Kidney epithelial cell (primary cell): ENCODE results near the gene TWNK. TPM values are rescaled to one million over a fixed set of nuclear protein-coding genes. Genes with fewer than 3 reads are reported as not detected.

Experiments used
- DNase-seq: peaks from one replicate; pipeline ENCODE4 v3.0.0-alpha.2; 2010; ENCODE audit warnings: low read depth
- H3K27me3 ChIP-seq: 2 replicates; pipeline ENCODE4 v1.6.0; 2011; ENCODE audit warnings: low read length; ENCODE audit not compliant: control insufficient read depth, insufficient read depth
- H3K36me3 ChIP-seq: 2 replicates; pipeline ENCODE4 v1.5.1; 2011; ENCODE audit warnings: low read length; ENCODE audit not compliant: control insufficient read depth, insufficient read depth
- H3K4me3 ChIP-seq: 2 replicates; pipeline ENCODE4 v1.5.1; 2011; ENCODE audit warnings: low read depth, mild to moderate bottlenecking, control low read depth, low read length
- CTCF ChIP-seq: IDR thresholded peaks from 2 replicates; pipeline ENCODE4 v1.5.1; 2011; ENCODE audit warnings: mild to moderate bottlenecking, moderate library complexity, low read length, control low read depth, inconsistent platforms; ENCODE audit not compliant: insufficient read depth, poor library complexity, severe bottlenecking
- total RNA-seq: library from RNA; depleted of rRNA; stranded (reverse); fragments of >200 nt; gene quantifications from 2 replicates; pipeline ENCODE4 v1.2.3, GENCODE V29; 2015

The TWNK gene
- total RNA-seq, result 14.0 and 14.1 TPM in 2 replicates

DNA sequence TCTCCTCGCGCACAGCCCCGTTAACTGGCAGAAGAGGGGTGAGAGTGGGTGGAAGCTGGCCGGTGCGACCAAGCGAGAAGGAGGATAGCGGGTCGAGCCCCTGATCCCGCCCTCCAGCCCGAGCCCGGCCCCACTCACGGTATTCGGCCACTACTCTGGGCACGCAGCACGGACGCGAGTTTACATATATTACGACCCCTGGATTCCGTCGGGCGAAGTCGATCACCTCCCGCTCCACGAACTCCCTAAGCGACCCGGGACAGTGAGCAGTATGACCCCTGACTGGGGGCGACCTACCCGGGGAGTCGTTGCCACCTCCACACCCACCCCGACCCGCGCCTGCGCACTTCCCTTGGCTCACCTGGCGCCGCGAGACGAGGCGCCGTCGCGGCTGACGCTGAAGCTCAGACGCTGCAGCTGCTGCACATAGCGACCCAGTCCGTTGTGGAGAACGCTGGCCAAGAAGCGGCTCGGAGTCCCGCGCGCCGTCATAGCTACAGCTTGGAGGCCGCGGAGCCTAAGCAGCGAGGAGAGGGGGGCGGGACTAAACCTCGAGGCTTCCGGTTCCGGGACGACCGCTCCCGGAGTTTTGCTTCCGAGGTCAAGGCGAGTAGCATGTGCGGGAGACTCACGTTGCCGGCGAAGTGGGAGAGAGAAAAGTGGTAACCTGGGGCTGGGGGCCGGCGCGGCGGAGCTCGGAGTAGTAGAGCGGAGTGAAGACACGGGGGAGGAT, at the start of gene TWNK, which contains the start of gene MRPL43:
TSS of gene TWNK (plus strand) at position 592 of the 733 bp plus-strand sequence. CDS start 668 bp downstream, outside the sequence.
TSS of gene MRPL43 (minus strand) at position 546 of the 733 bp plus-strand sequence. CDS start at position 492, 54 bp downstream.
- no peak for TF ChIP-seq CTCF
- no peaks in the 10 kb centered on the region for H3K27me3 ChIP-seq
- H3K4me3 ChIP-seq, result peak within 1 kb of the TSS; percentile 96
- no peak for DNase-seq
- H3K36me3 ChIP-seq, result peaks cover 2% of the 10 kb centered on the region

DNA sequence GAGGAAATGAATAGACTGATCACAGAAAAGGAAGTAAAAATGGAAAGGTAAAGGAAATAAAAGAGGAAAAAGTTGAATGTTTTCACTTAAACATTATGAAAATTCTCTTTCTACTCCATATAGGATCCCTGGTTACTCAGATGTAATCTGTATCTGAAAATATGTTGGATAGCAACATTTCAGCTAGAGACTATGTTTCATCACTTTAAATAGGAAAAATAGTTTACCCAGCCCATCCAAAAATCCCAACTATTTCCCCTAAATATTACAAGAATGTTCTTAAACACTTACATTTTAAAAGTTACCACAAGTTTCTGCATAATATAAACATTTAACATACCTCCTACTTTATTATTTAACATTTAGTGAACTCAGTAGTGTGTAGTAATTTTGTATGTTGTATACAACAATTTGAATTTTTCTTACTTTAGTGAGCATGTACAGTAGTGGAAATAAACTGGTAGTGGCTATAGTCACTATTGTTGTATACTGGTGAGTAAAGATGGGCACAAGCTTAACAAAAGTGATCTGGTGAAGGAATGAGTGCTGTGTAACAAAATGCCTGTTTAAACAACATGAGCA, 47.5 kb upstream of the TWNK start:
- Histone ChIP-seq H3K4me3 (no peak overlapping the region), H3K27me3 (no peaks in the 10 kb centered on the region), H3K36me3 (peaks cover 1% of the 10 kb centered on the region)
- no peak for DNase-seq
- TF ChIP-seq CTCF, result no peak

- no peak for DNase-seq
- H3K36me3 ChIP-seq, result peaks cover 1% of the 10 kb centered on the region
- no peaks in the 10 kb centered on the region for H3K27me3 ChIP-seq
- no peak overlapping the region for H3K4me3 ChIP-seq
- no peak for TF ChIP-seq CTCF
Measured at GRCh38 chr10:100942229-100942628, 45.1 kb upstream of the TWNK start.

DNA sequence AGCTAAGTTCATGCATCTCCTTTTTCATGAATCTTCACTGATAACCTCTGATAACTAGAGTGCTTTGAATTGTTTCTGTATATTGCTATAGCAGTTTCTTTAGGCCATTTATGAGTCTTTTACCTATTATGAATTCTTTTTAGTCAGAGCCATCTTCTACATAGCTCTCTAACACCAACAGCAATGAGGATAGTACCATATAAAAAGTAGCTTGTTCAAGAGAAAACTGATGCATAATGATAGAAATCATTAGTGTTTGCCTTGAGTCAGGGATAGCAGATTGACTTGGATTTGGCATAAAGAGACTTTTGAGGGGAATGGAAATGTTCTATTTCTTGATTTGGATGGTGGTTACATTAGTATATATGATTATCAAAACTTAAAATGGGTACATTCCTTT, 43.8 kb upstream of the TWNK start:
- H3K27me3 ChIP-seq, result no peaks in the 10 kb centered on the region
- DNase-seq, result no peak
- H3K36me3 ChIP-seq, result peaks cover 1% of the 10 kb centered on the region
- H3K4me3 ChIP-seq, result no peak overlapping the region
- no peak for TF ChIP-seq CTCF

- no peak for TF ChIP-seq CTCF
- Histone ChIP-seq H3K27me3 (no peaks in the 10 kb centered on the region), H3K4me3 (no peak overlapping the region), H3K36me3 (no peaks in the 10 kb centered on the region)
- DNase-seq, result no peak
Measured at GRCh38 chr10:100945754-100946153, 41.6 kb upstream of the TWNK start.
